ENCODE measurements around the gene MYO16.

Gene MYO16

GRCh38 chr13:109072505-109072904 is 443.1 kb downstream of the MYO16 start:
- Histone ChIP-seq H4K20me1 (ENCODE audit: low read depth, low read length) (no peaks in the 10 kb centered on the region), H3K9ac (ENCODE audit: low read length) (no peak overlapping the region), H3K4me3 (ENCODE audit: insufficient read depth, low read length, poor library complexity, severe bottlenecking) (no peak overlapping the region), H3K9me2 (replicated peaks; ENCODE audit: insufficient read depth, low read length) (no peaks in the 10 kb centered on the region), H2AFZ (ENCODE audit: low read depth, low read length, severe bottlenecking) (no peak overlapping the region), H3K4me2 (ENCODE audit: low read depth, low read length, poor library complexity, severe bottlenecking) (no peak overlapping the region), H3K27me3 (ENCODE audit: low read length) (no peaks in the 10 kb centered on the region), H3F3A (ENCODE audit: insufficient read depth) (no peaks in the 10 kb centered on the region), H3K27ac (ENCODE audit: low read depth, low read length) (no peak overlapping the region), H3K36me3 (ENCODE audit: low read length) (no peaks in the 10 kb centered on the region), H3K9me3 (ENCODE audit: insufficient read depth, low read length) (no peaks in the 10 kb centered on the region), H3K79me2 (ENCODE audit: insufficient read depth, low read length) (no peaks in the 10 kb centered on the region)
- TF ChIP-seq EZH2phosphoT487 (conservative IDR thresholded peaks at IDR 0.05; ENCODE audit: low read length) = no peak
- no peak for TF ChIP-seq CTCF (IDR thresholded peaks at IDR 0.05; ENCODE audit: insufficient read depth, low read length, poor library complexity, severe bottlenecking)

- Histone ChIP-seq H3K4me2 (ENCODE audit: low read depth, low read length, poor library complexity, severe bottlenecking) (no peak overlapping the region), H3K9me3 (ENCODE audit: insufficient read depth, low read length) (no peaks in the 10 kb centered on the region), H3K9me2 (replicated peaks; ENCODE audit: insufficient read depth, low read length) (no peaks in the 10 kb centered on the region), H3K27ac (ENCODE audit: low read depth, low read length) (no peak overlapping the region), H3K4me3 (ENCODE audit: insufficient read depth, low read length, poor library complexity, severe bottlenecking) (no peak overlapping the region), H3K36me3 (ENCODE audit: low read length) (no peaks in the 10 kb centered on the region), H2AFZ (ENCODE audit: low read depth, low read length, severe bottlenecking) (no peak overlapping the region), H3K79me2 (ENCODE audit: insufficient read depth, low read length) (no peaks in the 10 kb centered on the region), H3K27me3 (ENCODE audit: low read length) (no peaks in the 10 kb centered on the region), H4K20me1 (ENCODE audit: low read depth, low read length) (no peaks in the 10 kb centered on the region), H3K9ac (ENCODE audit: low read length) (no peak overlapping the region), H3F3A (ENCODE audit: insufficient read depth) (no peaks in the 10 kb centered on the region)
- TF ChIP-seq CTCF (IDR thresholded peaks at IDR 0.05; ENCODE audit: insufficient read depth, low read length, poor library complexity, severe bottlenecking) (no peak), EZH2phosphoT487 (conservative IDR thresholded peaks at IDR 0.05; ENCODE audit: low read length) (no peak)
Measured at GRCh38 chr13:109074436-109074835, 445.0 kb downstream of the MYO16 start.

GRCh38 chr13:109074853-109075252 is 445.4 kb downstream of the MYO16 start:
- Histone ChIP-seq H2AFZ (ENCODE audit: low read depth, low read length, severe bottlenecking) (no peak overlapping the region), H3K36me3 (ENCODE audit: low read length) (no peaks in the 10 kb centered on the region), H4K20me1 (ENCODE audit: low read depth, low read length) (no peaks in the 10 kb centered on the region), H3K27ac (ENCODE audit: low read depth, low read length) (no peak overlapping the region), H3K9ac (ENCODE audit: low read length) (no peak overlapping the region), H3K9me3 (ENCODE audit: insufficient read depth, low read length) (no peaks in the 10 kb centered on the region), H3K9me2 (replicated peaks; ENCODE audit: insufficient read depth, low read length) (no peaks in the 10 kb centered on the region), H3F3A (ENCODE audit: insufficient read depth) (no peaks in the 10 kb centered on the region), H3K27me3 (ENCODE audit: low read length) (no peaks in the 10 kb centered on the region), H3K4me2 (ENCODE audit: low read depth, low read length, poor library complexity, severe bottlenecking) (no peak overlapping the region), H3K4me3 (ENCODE audit: insufficient read depth, low read length, poor library complexity, severe bottlenecking) (no peak overlapping the region), H3K79me2 (ENCODE audit: insufficient read depth, low read length) (no peaks in the 10 kb centered on the region)
- TF ChIP-seq EZH2phosphoT487 (conservative IDR thresholded peaks at IDR 0.05; ENCODE audit: low read length) = no peak
- no peak for TF ChIP-seq CTCF (IDR thresholded peaks at IDR 0.05; ENCODE audit: insufficient read depth, low read length, poor library complexity, severe bottlenecking)
